Brain microvascular endothelial cell (primary cell): ENCODE measurements around the gene EYS.

ENCODE experiments used
- DNase-seq: peaks from one replicate; pipeline ENCODE4 v3.0.0-alpha.2; 2020
- H3K27ac ChIP-seq: fragments of 250-450 bp; sonication (Bioruptor Pico); 2 replicates; pipeline ENCODE4 v1.5.1; 2020; ENCODE audit warnings: mild to moderate bottlenecking, moderate library complexity
- H3K27me3 ChIP-seq: fragments of 250-450 bp; sonication (Bioruptor Pico); replicated peaks from 2 replicates; pipeline ENCODE4 v1.5.1; 2020; ENCODE audit warnings: mild to moderate bottlenecking
- H3K36me3 ChIP-seq: fragments of 250-450 bp; sonication (Bioruptor Pico); replicated peaks from 2 replicates; pipeline ENCODE4 v1.5.1; 2020; ENCODE audit warnings: mild to moderate bottlenecking
- H3K4me3 ChIP-seq: 2 replicates; pipeline ENCODE4 v1.5.1; 2011; ENCODE audit warnings: low read depth, mild to moderate bottlenecking, control low read depth, low read length, moderate library complexity
- in situ Hi-C: cut with HindIII; loops from 2 replicates; pipeline ENCODE4 v1.10.0; 2017; ENCODE audit warnings: low sequenced_read_pairs, low pct_ligation_motif_present
- TF ChIP-seq, protein P1 (sequence below): IDR thresholded peaks from 2 replicates; pipeline ENCODE4 v1.5.1; 2011; ENCODE audit warnings: low read depth, mild to moderate bottlenecking, moderate library complexity, low read length, control low read depth, inconsistent platforms; ENCODE audit errors: missing control alignments

EYS gene

DNA sequence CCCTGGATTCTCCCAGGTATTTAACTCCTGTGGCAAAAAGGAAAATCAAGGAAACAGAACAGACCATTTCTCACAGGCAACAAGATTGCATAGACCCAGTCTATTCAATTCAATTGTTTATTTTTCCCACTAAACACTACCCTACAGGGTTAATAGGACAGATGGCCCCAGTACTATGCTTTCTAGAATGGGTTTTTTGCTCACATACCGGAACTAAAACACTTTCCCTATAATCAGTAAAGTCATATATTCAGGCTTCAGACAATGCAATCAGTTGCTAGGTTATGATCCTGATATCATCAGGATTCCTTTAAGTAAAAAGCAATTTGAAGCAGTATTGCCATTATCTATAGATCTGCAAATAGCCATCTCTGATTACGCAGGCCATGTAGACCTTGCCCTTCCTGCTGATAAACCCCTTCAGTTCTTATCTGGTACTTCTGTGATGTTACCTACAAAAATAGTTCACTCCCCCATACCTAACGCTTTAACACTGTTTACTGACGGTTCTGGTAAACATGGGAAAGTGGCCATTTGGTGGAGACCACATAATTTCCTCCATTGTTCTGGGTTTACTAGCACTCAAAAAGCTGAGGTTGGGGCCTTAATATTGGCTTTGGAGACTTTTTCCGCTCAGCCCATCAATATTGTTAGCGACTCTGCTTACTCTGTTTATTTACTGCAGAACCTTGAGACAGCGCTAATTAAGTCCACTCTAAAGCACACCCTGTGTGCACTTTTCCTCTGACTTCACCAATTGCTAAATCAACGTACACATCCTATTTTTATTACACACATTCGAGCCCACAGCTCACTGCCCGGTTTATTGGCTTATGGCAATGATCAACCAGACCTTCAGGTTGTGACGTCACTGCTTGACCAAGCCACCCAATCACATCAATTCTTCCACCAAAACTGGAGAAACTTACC is 1405.5 kb downstream of the EYS start:
- no peak for DNase-seq
- no peak overlapping the region for H3K27ac ChIP-seq
- no peak overlapping the region for H3K4me3 ChIP-seq
- TF ChIP-seq, protein P1, sequence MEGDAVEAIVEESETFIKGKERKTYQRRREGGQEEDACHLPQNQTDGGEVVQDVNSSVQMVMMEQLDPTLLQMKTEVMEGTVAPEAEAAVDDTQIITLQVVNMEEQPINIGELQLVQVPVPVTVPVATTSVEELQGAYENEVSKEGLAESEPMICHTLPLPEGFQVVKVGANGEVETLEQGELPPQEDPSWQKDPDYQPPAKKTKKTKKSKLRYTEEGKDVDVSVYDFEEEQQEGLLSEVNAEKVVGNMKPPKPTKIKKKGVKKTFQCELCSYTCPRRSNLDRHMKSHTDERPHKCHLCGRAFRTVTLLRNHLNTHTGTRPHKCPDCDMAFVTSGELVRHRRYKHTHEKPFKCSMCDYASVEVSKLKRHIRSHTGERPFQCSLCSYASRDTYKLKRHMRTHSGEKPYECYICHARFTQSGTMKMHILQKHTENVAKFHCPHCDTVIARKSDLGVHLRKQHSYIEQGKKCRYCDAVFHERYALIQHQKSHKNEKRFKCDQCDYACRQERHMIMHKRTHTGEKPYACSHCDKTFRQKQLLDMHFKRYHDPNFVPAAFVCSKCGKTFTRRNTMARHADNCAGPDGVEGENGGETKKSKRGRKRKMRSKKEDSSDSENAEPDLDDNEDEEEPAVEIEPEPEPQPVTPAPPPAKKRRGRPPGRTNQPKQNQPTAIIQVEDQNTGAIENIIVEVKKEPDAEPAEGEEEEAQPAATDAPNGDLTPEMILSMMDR: no peak
- H3K27me3 ChIP-seq: no peaks in the 10 kb centered on the region
- no peaks in the 10 kb centered on the region for H3K36me3 ChIP-seq
- in situ Hi-C loops: no loop called here

DNA sequence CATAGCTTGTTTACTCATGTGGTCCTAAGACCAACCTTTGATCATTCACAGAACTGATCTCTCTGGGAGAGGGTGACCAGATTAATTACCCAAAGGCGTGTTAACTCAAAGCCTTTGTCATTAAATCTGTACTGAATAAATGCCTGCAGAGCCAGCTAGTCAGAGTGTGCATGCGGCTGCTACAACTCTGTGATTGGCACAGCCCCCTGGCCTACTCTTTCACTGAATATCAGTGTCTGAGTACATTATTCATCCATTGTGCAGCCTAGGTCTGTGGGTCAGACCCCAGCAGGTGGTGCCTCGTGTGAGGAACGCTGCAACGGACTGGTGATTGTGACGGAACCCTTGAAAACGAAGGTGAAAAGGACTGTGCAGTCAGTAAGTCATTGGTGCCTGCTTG is 1407.8 kb downstream of the EYS start:
- no peak for DNase-seq
- TF ChIP-seq, protein P1: no peak
- no peaks in the 10 kb centered on the region for H3K36me3 ChIP-seq
- in situ Hi-C loops: loop anchor here (25.0 kb wide), 1 partner anchor 438 kb away; no protein-coding TSS in a partner anchor
- H3K27me3 ChIP-seq: no peaks in the 10 kb centered on the region
- H3K27ac ChIP-seq: no peak overlapping the region
- H3K4me3 ChIP-seq: no peak overlapping the region

DNA sequence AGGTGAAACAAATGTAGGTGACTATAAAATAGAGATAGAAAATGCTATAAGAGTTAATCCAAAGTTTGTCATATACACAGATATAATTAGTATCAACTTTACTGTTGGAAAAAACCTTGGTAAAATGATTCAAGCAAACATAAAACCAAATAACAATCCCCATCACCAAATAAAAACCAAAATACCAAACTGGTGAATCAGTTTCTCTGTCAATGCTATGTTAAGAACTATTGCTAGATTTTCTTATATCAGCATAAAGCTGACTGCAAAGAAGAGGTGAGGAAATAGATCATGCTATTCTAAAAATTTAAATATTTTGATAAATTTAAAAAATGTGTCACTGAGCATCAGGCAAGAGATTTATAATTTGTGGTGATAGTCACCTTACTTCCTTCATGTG is 1413.0 kb downstream of the EYS start:
- Histone ChIP-seq H3K4me3 (no peak overlapping the region), H3K36me3 (no peaks in the 10 kb centered on the region), H3K27me3 (no peaks in the 10 kb centered on the region), H3K27ac (no peak overlapping the region)
- TF ChIP-seq, protein P1: no peak
- DNase-seq: no peak
- in situ Hi-C loops: loop anchor here (25.0 kb wide), 1 partner anchor 443 kb away; no protein-coding TSS in a partner anchor

DNA sequence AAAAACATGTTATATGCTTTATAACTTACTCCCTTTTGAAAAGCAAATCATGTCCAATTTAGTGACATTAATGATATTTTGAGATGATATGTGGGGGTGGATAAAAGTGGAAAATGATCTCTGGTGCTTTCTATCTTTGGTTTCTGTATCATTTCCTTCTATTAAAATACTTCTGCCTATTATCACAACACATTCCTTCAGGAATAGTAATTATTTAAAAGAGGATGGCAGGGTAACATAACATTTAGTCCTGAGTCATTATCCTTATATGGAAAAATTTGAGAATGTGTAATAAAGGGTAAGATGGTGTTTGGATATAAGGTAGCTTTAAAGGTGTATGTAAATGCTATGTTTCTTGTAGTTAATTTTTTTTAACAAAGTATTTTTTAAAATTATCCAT is 1413.7 kb downstream of the EYS start:
- H3K4me3 ChIP-seq: no peak overlapping the region
- DNase-seq: no peak
- in situ Hi-C loops: loop anchor here (25.0 kb wide), 1 partner anchor 444 kb away; no protein-coding TSS in a partner anchor
- H3K27ac ChIP-seq: no peak overlapping the region
- no peaks in the 10 kb centered on the region for H3K27me3 ChIP-seq
- H3K36me3 ChIP-seq: no peaks in the 10 kb centered on the region
- TF ChIP-seq, protein P1: no peak

DNA sequence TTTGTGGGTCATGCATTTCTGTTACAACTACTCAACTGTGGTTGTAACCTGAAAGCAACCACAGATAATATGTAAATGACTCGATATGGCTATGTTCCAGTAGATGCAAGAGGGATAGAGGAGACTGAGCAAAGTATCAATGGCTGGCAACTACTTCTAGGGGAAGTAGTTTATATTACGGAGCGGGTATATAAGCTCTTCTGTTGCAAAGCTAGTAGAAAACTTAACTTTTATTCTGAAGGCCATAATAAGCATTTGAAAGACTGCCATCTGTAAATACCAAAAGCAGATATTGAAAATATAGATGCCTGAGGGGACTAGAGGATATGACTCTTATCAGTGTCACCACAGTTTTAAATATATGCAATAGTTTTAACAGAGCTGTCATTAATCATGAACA is 1416.2 kb downstream of the EYS start:
- Histone ChIP-seq H3K27ac (no peak overlapping the region), H3K27me3 (no peaks in the 10 kb centered on the region), H3K36me3 (no peaks in the 10 kb centered on the region), H3K4me3 (no peak overlapping the region)
- no peak for DNase-seq
- in situ Hi-C loops: loop anchor here (25.0 kb wide), 1 partner anchor 446 kb away; no protein-coding TSS in a partner anchor
- TF ChIP-seq, protein P1: no peak
